ENCODE measurements around the gene MAN1A1.

The MAN1A1 gene

GRCh38 chr6:119274197-119274595, 75.4 kb downstream of the MAN1A1 start:
- in situ Hi-C loops (cut with MboI; ENCODE audit: low sequenced_read_pairs): no loop called here

GRCh38 chr6:119273272-119274196, 76.0 kb downstream of the MAN1A1 start:
- in situ Hi-C loops (cut with MboI; ENCODE audit: low sequenced_read_pairs): no loop called here

GRCh38 chr6:119270545-119270944, 79.0 kb downstream of the MAN1A1 start:
- in situ Hi-C loops (cut with MboI; ENCODE audit: low sequenced_read_pairs): no loop called here

GRCh38 chr6:119269266-119270103, 80.1 kb downstream of the MAN1A1 start:
- in situ Hi-C loops (cut with MboI; ENCODE audit: low sequenced_read_pairs): no loop called here

GRCh38 chr6:119267126-119267905, 82.2 kb downstream of the MAN1A1 start:
- in situ Hi-C loops (cut with MboI; ENCODE audit: low sequenced_read_pairs): no loop called here

- in situ Hi-C loops (cut with MboI; ENCODE audit: low sequenced_read_pairs): no loop called here
These were observed 84.6 kb downstream of the MAN1A1 start for GRCh38 chr6:119264854-119265397.

- in situ Hi-C loops (cut with MboI; ENCODE audit: low sequenced_read_pairs): no loop called here
These were observed 86.9 kb downstream of the MAN1A1 start for GRCh38 chr6:119262612-119263011.

- in situ Hi-C loops (cut with MboI; ENCODE audit: low sequenced_read_pairs): no loop called here
These were observed 87.6 kb downstream of the MAN1A1 start for GRCh38 chr6:119261944-119262284.

- in situ Hi-C loops (cut with MboI; ENCODE audit: low sequenced_read_pairs): no loop called here
These were observed 90.5 kb downstream of the MAN1A1 start for GRCh38 chr6:119259027-119259426.

- in situ Hi-C loops (cut with MboI; ENCODE audit: low sequenced_read_pairs): no loop called here
These were observed 91.8 kb downstream of the MAN1A1 start for GRCh38 chr6:119257726-119258125.

- in situ Hi-C loops (cut with MboI; ENCODE audit: low sequenced_read_pairs): no loop called here
These were observed 92.5 kb downstream of the MAN1A1 start for GRCh38 chr6:119256978-119257462.

- in situ Hi-C loops (cut with MboI; ENCODE audit: low sequenced_read_pairs): no loop called here
These were observed 93.2 kb downstream of the MAN1A1 start for GRCh38 chr6:119256392-119256791.

GRCh38 chr6:119255492-119255891, 94.1 kb downstream of the MAN1A1 start:
- in situ Hi-C loops (cut with MboI; ENCODE audit: low sequenced_read_pairs): no loop called here

GRCh38 chr6:119250036-119250435, 99.5 kb downstream of the MAN1A1 start:
- in situ Hi-C loops (cut with MboI; ENCODE audit: low sequenced_read_pairs): no loop called here

GRCh38 chr6:119249319-119249718, 100.2 kb downstream of the MAN1A1 start:
- in situ Hi-C loops (cut with MboI; ENCODE audit: low sequenced_read_pairs): no loop called here

GRCh38 chr6:119247504-119247903, 102.1 kb downstream of the MAN1A1 start:
- in situ Hi-C loops (cut with MboI; ENCODE audit: low sequenced_read_pairs): no loop called here

- in situ Hi-C loops (cut with MboI; ENCODE audit: low sequenced_read_pairs): no loop called here
These were observed 105.9 kb downstream of the MAN1A1 start for GRCh38 chr6:119243657-119244056.

- in situ Hi-C loops (cut with MboI; ENCODE audit: low sequenced_read_pairs): no loop called here
These were observed 106.5 kb downstream of the MAN1A1 start for GRCh38 chr6:119243037-119243436.

GRCh38 chr6:119241540-119242309, 107.8 kb downstream of the MAN1A1 start:
- in situ Hi-C loops (cut with MboI; ENCODE audit: low sequenced_read_pairs): no loop called here

- in situ Hi-C loops (cut with MboI; ENCODE audit: low sequenced_read_pairs): no loop called here
These were observed 108.5 kb downstream of the MAN1A1 start for GRCh38 chr6:119241111-119241465.

Data from hTERT RPE-1 (cell line).